Gastroesophageal sphincter (tissue), 3 donors: ENCODE results near the gene SFXN3.

Source experiments
- CTCF ChIP-seq, 4 experiments: fragments of 200-600 bp in 2 of 4; fragments of 450-650 bp in 2 of 4; sonication (generic) in 1 of 4; IDR thresholded peaks; one replicate each; pipeline ENCODE4 v1.5.1; 2017 to 2019; ENCODE audit warnings: antibody characterized with exemption in 4 of 4, mild to moderate bottlenecking in 2 of 4, moderate library complexity in 2 of 4
- EP300 ChIP-seq: sonication (generic); formaldehyde crosslinking; IDR thresholded peaks from one replicate; pipeline ENCODE4 v1.6.1; 2017; ENCODE audit warnings: antibody characterized with exemption, mild to moderate bottlenecking
- POLR2A ChIP-seq, 2 donors: fragments of 450-650 bp; IDR thresholded peaks; one replicate each; pipeline ENCODE4 v1.6.1; 2017; ENCODE audit warnings: antibody characterized with exemption in 2 of 2, mild to moderate bottlenecking in 2 of 2, moderate library complexity in 1 of 2
- POLR2AphosphoS5 ChIP-seq: sonication (generic); formaldehyde crosslinking; IDR thresholded peaks from one replicate; pipeline ENCODE4 v1.6.1; 2017; ENCODE audit warnings: antibody characterized with exemption

GRCh38 chr10:101069441-101069840 lies 38.4 kb downstream of the SFXN3 start:
- TF ChIP-seq CTCF (IDR thresholded peaks at IDR 0.05) (no peak), EP300 (no peak), POLR2A (IDR thresholded peaks at IDR 0.05) (no peak), POLR2AphosphoS5 (no peak)
